ENCODE measurements around the gene EIF2B1.

DNA sequence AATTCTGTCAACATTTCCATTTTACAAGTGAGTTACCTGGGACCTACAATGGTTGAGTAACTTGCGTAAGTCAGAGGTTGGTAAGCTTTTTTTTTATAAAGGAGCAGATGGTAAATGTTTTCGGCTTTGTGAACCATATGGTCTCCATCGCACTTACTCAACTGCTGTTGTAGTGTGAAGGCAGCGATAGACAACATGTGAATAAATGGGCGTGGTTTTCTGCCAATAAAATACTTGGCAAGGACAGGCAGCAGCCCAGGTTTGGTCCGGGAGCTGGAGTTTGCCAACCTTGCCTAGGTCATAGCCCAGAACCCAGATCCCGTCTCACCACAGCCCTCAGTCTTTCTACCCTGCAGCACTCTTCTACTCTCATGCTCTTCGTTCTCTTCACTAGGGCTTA is 25.3 kb downstream of the EIF2B1 start:
- TF ChIP-seq POLR2AphosphoS5 (IDR thresholded peaks at IDR 0.05; ENCODE audit: low read depth, low read length) (no peak), JUND (IDR thresholded peaks at IDR 0.05) (no peak), RCOR1 (IDR thresholded peaks at IDR 0.05; ENCODE audit: low read length) (no peak)
